SK-N-SH (cell line): ENCODE data around the gene PCSK6.

Experiments used
- CHD2 ChIP-seq: fragments of 150-350 bp; IDR thresholded peaks from 2 replicates; pipeline ENCODE4 v1.6.1; 2018; ENCODE audit warnings: low read length; ENCODE audit not compliant: partially characterized antibody
- CTCF ChIP-seq: fragments of 200-600 bp; sonication (generic); IDR thresholded peaks from 2 replicates; pipeline ENCODE4 v1.6.1; 2017; ENCODE audit warnings: antibody characterized with exemption, mild to moderate bottlenecking, moderate library complexity
- EP300 ChIP-seq, 2 experiments: IDR thresholded peaks; 2 replicates each; pipeline versions ENCODE4 v1.4.0 to v1.6.1; 2012; ENCODE audit warnings: borderline replicate concordance in 1 of 2, low read depth in 1 of 2, low read length in 1 of 2
- FOXM1 ChIP-seq: IDR thresholded peaks from 2 replicates; pipeline ENCODE4 v1.4.0; 2012; ENCODE audit warnings: low read depth, mild to moderate bottlenecking
- IRF3 ChIP-seq: fragments of 150-350 bp; IDR thresholded peaks from 2 replicates; pipeline ENCODE4 v1.6.1; 2016; ENCODE audit warnings: mild to moderate bottlenecking, low read depth, low read length
- PBX3 ChIP-seq: IDR thresholded peaks from 2 replicates; pipeline ENCODE4; 2012
- RFX5 ChIP-seq: IDR thresholded peaks from 2 replicates; pipeline ENCODE4 v1.6.1; 2012; ENCODE audit warnings: mild to moderate bottlenecking, improper control_type of control experiment, low read length
- SIN3A ChIP-seq: IDR thresholded peaks from 2 replicates; pipeline ENCODE4 v1.6.1; 2012; ENCODE audit warnings: low read depth, mild to moderate bottlenecking, low read length, moderate library complexity, borderline replicate concordance
- YY1 ChIP-seq: IDR thresholded peaks from 2 replicates; pipeline ENCODE4 v1.4.0; 2012; ENCODE audit warnings: low read depth, mild to moderate bottlenecking

- TF ChIP-seq FOXM1 = no peak
- no peak for TF ChIP-seq EP300 (IDR thresholded peaks at IDR 0.05; ENCODE audit: borderline replicate concordance in 1 of 2, low read depth in 1 of 2, low read length in 1 of 2)
- no peak for TF ChIP-seq CTCF
- no peak for TF ChIP-seq CHD2
- no peak for TF ChIP-seq YY1
- no peak for TF ChIP-seq RFX5
- no peak for TF ChIP-seq IRF3
- TF ChIP-seq PBX3 = no peak
- TF ChIP-seq SIN3A = no peak
These were observed 163.5 kb downstream of the PCSK6 start for GRCh38 chr15:101326026-101326315.
